T1000 (cell line): ENCODE measurements around the gene SLC28A3.

Experiments
- DNase-seq: peaks from one replicate; lab custom pipeline; 2025; ENCODE audit warnings: mixed read lengths; lab: John Stamatoyannopoulos, UW

Gene SLC28A3

DNA sequence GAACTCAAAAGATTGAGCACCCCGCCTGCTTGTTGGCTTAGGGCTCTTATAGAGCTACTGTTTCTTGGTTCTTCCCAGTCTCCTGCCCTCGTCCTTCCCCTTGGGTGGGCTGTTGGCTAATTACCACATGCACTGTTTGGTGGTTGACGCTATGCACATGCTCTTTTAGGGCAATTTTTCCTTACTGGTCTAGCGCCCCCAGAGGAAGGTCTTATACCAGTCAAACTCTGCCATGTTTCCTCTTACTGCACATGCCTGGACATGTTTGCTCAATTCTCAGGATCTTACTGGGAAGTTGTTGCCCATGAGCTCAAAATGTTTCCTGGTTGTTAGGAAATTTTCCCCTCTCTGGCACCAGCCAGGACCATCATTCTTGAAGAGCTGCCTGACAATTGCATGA, 101.9 kb downstream of the SLC28A3 start:
- no peak for DNase-seq

DNA sequence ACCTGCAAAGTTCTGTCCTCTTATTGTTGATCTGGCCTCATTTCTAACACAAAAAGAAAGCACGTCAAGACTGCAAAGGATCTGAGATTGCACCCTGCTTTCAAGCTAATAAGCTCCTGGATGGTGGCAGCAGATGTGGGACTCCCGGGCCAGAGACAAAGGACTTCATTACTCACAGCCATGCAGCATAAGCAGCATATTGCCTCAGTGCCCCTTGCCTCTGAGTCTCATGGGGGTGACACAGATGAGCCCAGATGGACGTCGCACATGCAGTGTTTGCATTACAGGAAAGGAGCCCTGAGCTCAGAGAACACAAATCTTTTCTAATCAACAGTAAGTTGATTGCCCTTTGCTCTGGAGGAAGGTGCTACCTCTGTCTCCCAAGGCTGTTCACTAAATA, 105.0 kb downstream of the SLC28A3 start:
- no peak for DNase-seq

DNA sequence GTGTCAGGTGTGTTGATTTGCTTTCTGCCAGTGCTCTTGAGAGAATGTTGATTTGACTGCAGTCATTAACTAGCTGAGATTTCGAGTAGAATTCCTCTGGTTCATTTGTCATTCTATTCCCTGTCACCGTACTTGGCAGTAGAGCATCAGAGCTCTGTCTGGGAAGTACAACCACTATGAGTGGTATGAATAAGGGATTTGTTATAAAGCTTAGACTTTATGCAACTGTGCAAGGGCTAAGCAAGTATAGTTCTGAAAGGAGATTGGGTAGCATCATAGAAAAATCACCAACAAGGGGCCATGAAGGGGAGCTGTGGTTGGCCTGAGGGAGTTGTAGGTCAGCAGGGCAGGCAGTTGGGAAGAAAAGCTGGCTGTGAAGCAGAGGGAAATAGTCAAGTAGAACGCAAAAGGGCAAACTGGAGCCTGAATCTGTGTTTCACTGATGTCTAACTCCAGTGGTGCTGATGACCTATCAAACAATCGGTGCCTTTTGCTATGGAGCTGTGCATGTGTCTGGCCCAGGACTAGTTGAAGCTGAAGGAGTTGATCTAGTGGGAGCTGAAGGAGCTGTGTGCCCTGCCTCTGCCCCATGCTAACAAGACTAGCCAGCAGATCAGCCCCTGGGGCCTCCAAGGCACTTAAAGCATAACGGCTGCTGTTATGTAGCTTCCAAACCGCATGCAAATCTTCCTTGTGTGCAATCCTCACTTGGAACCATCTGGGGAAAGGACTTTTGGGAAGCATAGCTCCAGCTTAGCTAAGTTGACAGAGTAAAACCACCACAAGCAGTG, 110.0 kb downstream of the SLC28A3 start:
- DNase-seq, result no peak

DNA sequence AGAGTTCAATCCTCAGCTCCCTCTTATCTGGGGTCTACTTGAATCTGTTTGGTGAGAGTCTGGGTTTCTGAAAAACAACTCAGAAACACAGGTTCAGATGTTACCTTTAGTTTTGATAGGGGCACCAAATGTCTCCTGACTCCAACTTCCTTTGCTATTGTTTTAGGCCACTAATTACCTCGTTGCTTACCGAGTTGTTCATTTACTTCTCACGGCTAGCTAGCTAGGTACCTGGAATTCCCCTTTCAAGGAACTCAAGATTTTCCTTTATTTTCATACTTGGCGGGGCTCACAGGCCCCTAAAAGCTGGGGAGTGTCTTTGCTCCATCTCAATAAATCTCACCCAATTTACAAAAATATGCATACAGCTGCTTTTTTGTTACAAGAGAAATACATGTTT, 111.4 kb downstream of the SLC28A3 start:
- DNase-seq, result no peak

DNA sequence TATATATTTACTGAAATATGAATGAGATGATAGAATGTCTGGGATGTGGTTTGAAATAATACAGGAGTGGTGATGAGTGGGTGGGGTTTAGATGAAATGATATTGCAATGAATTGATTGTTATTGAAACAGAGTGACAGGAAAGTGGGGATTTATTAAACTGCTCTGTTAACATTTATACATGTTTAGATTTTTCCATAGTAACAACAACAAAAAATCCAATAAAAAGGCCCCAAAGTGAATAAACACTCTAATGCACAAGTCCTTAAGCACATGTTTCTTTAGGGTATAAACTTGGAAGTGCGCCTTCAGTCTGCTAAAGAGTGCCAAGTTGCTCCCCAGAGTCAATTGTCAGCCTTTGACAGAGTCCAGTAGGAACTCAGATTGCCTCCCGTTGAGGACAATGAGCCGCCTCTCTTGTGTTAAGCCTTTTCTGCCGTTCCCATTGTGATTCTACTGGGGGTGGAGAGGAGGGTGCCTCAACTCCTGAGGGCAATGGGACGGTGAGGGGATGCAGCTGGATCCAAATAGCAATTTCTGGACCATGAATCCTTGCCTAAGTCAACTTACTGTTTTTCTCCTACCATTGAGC, 112.3 kb downstream of the SLC28A3 start:
- no peak for DNase-seq

DNA sequence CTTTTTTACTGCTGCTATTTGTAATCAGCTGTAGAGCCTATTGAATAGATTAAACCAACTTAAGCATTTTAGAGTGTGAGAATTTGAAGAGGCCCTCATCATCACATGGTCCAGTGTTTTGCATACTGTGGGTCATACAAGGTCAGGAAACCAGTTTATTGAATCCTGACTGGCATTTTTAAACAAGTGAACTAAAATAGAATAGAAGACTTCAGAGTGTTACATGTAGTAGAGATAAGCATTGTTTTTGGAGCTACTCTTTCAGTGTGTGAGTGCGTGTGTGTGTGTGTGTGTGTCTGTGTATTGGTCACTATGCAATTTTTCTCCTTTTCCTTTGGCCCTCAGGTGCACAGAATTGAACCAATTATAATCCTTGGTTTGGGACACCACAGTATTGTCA, 114.4 kb downstream of the SLC28A3 start:
- DNase-seq, result no peak
